Omental fat pad (tissue), 4 donors: ENCODE measurements around the gene RAB30. TPM values are rescaled to one million over a fixed set of nuclear protein-coding genes. Genes with fewer than 3 reads are reported as not detected.

Source experiments
- ATAC-seq: fragments of 150-250 bp; one replicate; pipeline ENCODE4 v1.9.1; 2016; ENCODE audit warnings: mild to moderate bottlenecking, moderate library complexity; ENCODE audit not compliant: low FRiP score
- DNase-seq: peaks from one replicate; pipeline ENCODE4 v3.0.0-alpha.2; 2019; ENCODE audit warnings: low spot score
- CTCF ChIP-seq, 3 donors: fragments of 450-650 bp; IDR thresholded peaks; one replicate each; pipeline ENCODE4 v1.5.1; 2016 to 2017; ENCODE audit warnings: antibody characterized with exemption in 3 of 3, mild to moderate bottlenecking in 3 of 3, moderate library complexity in 2 of 3
- total RNA-seq, 4 donors: library from RNA; depleted of rRNA; stranded (reverse); fragments of >200 nt; gene quantifications; one replicate each; pipeline ENCODE4 v1.1.0, GENCODE V29; 2016

RAB30 gene
- total RNA-seq, 4 donors from 2014 or later, result 14.8 to 37.9 (median 23.5) TPM

GRCh38 chr11:83070731-83071566 lies 748 bp downstream of the RAB30 start:
- TF ChIP-seq CTCF (IDR thresholded peaks at IDR 0.05), result no peak
- DNase-seq (no peak), ATAC-seq (no peak)

GRCh38 chr11:83070044-83070701 lies 1.5 kb downstream of the RAB30 start:
- no peak for DNase-seq
- no peak for TF ChIP-seq CTCF (IDR thresholded peaks at IDR 0.05)
- ATAC-seq, result peak; percentile 42

GRCh38 chr11:83069441-83070043 lies 2.2 kb downstream of the RAB30 start:
- DNase-seq (no peak), ATAC-seq (no peak)
- TF ChIP-seq CTCF (IDR thresholded peaks at IDR 0.05), result no peak

- ATAC-seq, result no peak
- TF ChIP-seq CTCF (IDR thresholded peaks at IDR 0.05), result no peak
Measured at GRCh38 chr11:83068568-83068967, 3.1 kb downstream of the RAB30 start.

GRCh38 chr11:83064011-83064410 lies 7.7 kb downstream of the RAB30 start:
- no peak for ATAC-seq
- no peak for DNase-seq
- no peak for TF ChIP-seq CTCF (IDR thresholded peaks at IDR 0.05)

More at GRCh38 chr11:83068568-83068967, 3.1 kb downstream of the RAB30 start:
- DNase-seq, result no peak

GRCh38 chr11:83063073-83063754 lies 8.5 kb downstream of the RAB30 start:
- ATAC-seq (peak; percentile 75), DNase-seq (no peak)
- TF ChIP-seq CTCF (IDR thresholded peaks at IDR 0.05), result no peak
